ENCODE results near the gene RP9.

The RP9 gene

DNA sequence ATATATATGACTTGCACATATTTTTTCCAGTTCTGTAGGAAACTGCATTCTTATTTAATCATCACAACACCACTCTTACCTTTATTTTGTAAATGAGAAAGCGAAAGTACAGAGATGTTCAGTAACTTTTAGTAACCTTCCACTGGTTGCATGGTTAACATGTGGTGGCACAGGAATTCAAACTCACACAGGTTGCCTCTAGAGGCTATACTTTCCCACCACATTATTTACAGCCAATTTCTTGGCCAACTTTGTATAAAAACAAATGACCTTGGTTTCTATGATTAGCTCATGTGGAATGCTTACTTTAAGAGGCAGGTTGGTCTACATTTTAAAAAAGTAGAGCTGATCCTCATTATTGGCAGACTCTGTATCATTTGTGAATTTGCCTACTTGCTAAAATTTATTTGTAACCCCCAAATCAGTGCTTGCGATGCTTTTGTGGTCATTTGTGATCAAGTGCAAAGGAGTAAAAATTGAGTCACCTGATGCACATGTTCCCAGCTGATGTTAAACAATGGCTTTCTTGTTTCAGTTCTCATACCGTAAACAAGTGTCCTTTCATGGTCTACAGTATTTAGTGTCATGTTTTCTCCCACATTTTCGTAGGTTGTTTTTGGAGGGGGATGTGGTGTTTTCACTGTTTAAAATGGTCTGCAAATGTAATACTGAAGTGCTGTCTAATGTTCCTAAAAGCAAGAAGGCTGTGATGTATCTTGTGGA lies 35.0 kb upstream of the RP9 start:
- TF ChIP-seq, protein P1, sequence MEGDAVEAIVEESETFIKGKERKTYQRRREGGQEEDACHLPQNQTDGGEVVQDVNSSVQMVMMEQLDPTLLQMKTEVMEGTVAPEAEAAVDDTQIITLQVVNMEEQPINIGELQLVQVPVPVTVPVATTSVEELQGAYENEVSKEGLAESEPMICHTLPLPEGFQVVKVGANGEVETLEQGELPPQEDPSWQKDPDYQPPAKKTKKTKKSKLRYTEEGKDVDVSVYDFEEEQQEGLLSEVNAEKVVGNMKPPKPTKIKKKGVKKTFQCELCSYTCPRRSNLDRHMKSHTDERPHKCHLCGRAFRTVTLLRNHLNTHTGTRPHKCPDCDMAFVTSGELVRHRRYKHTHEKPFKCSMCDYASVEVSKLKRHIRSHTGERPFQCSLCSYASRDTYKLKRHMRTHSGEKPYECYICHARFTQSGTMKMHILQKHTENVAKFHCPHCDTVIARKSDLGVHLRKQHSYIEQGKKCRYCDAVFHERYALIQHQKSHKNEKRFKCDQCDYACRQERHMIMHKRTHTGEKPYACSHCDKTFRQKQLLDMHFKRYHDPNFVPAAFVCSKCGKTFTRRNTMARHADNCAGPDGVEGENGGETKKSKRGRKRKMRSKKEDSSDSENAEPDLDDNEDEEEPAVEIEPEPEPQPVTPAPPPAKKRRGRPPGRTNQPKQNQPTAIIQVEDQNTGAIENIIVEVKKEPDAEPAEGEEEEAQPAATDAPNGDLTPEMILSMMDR (conservative IDR thresholded peaks at IDR 0.05; ENCODE audit: low read depth, low read length) = no peak
- DNase-seq (ENCODE audit: low read depth) = peak; percentile 21
- no peak overlapping the region for H3K4me3 ChIP-seq (ENCODE audit: low read length)

DNA sequence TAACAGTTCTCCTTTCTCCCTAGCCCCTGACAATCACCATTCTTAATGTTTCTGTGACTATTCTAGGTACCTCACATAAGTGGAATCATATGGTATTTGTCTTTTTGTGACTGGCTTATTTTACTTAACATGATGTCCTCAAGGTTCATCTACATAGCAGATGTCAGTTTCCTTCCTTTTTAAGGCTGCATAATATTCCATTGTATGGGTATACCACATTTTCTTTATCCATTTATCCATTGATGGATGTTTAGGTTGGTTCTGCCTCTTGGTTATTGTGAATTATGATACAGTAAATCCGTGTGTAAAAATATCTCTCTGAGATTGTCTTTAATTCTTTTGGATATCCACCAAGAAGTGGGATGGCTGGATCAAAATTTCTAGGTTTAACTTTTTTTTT lies 33.4 kb upstream of the RP9 start:
- H3K4me3 ChIP-seq (ENCODE audit: low read length) = no peak overlapping the region
- TF ChIP-seq, protein P1 (conservative IDR thresholded peaks at IDR 0.05; ENCODE audit: low read depth, low read length) = no peak
- DNase-seq (ENCODE audit: low read depth) = no peak

GRCh38 chr7:33137103-33137502 lies 27.9 kb upstream of the RP9 start:
- no peak overlapping the region for H3K4me3 ChIP-seq (ENCODE audit: low read length)
- TF ChIP-seq, protein P1 (conservative IDR thresholded peaks at IDR 0.05; ENCODE audit: low read depth, low read length) = no peak
- DNase-seq (ENCODE audit: low read depth) = no peak

DNA sequence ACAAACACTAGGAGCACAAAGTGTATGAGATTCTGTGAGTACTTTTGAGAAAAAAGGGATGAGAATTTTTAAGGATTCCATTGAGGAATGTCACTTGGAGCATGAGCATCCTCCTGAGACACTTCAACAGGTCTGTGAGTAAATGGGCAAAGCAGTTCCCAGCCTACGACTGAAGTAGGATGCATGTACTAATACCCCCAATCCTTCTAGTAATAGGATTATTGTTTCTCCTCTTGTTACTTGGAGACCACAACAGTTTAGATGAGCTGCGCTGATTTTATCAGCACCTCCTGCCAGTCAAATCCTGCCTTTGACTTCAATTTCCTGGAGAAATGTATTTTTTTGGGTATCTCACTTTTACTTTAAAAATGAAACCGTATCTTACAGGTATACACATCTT lies 21.0 kb upstream of the RP9 start:
- TF ChIP-seq, protein P1 (conservative IDR thresholded peaks at IDR 0.05; ENCODE audit: low read depth, low read length) = no peak
- DNase-seq (ENCODE audit: low read depth) = no peak
- H3K4me3 ChIP-seq (ENCODE audit: low read length) = peak overlapping the region; percentile 79

DNA sequence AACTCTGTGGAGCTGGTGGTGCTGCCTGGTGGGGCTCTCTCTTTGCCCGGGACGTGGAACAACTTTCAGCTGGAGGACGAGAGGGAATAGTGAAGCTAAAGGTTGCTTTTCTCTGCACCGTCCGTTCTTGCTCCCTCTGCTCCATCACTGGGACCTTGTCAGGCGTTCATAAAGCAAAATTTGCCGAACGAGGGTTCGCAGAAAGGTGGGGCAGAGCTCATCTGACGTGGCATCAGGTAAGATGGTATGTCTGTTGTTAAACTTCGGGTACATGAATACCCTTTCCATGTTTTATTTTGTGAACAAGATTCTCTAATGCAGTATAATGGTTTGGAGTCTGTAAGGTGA lies 20.6 kb upstream of the RP9 start:
- TF ChIP-seq, protein P1 (conservative IDR thresholded peaks at IDR 0.05; ENCODE audit: low read depth, low read length) = no peak
- peak overlapping the region; percentile 79 for H3K4me3 ChIP-seq (ENCODE audit: low read length)
- no peak for DNase-seq (ENCODE audit: low read depth)

DNA sequence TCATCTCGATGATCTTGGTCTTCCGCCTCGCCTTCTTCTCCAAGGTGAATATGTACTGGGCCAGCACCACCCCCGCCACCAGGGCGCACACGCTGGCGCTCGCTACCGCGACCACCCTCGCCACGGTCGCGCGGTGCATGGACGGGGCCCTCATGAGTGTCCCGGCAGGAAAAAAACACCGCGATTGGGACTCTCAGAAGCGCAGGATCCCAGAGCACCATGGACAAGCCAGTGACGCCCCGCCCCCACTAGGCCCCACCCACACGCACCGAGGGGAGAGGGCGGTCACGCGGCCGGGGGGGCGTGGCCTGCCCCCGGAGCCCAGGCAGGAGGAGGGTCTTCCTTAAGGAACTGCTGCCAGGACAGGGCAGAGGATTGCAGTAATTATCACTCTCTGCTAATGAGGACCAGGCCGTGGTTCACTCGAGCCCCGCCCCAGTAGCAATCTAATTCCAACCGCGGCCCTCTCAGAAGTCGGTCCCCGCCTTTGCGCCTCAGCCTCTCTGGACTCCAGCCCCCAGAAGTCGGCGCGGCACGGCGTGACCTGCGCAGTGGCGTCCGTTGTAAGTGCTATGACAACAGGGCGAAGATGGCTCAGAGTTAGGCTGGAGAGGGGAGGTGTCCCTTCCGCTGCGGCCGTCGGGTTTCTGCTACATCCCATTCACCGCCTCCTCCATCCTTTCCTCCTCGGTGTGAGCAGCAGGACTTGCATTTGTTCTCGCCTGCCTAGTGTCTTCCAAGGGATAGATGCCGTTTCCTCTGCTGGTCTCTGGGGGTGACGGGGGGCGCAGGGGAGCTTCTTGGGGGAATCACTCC lies 20.0 kb upstream of the RP9 start, which contains the start of gene BBS9:
TSS of gene BBS9 (plus strand) at position 575 of the 816 bp plus-strand sequence. CDS start 16,689 bp downstream, outside the sequence.
- peak within 1 kb of the TSS; percentile 79 for H3K4me3 ChIP-seq (ENCODE audit: low read length)
- peak; percentile 48 for DNase-seq (ENCODE audit: low read depth)
- TF ChIP-seq, protein P1 (conservative IDR thresholded peaks at IDR 0.05; ENCODE audit: low read depth, low read length) = no peak

Data from retinal pigment epithelial cell (primary cell).